Measurements from ENCODE around the gene AQR. TPM values are rescaled to one million over a fixed set of nuclear protein-coding genes. Genes with fewer than 3 reads are reported as not detected.

AQR gene
- total RNA-seq, 1 donor from 2014 or later: 29.8 TPM

GRCh38 chr15:35000511-35000910 is 31.0 kb upstream of the AQR start:
- DNase-seq (ENCODE audit: low read depth): peak; percentile 58
- no peaks in the 10 kb centered on the region for H3K27me3 ChIP-seq (ENCODE audit: control insufficient read depth, insufficient read depth, low read length)
- H3K36me3 ChIP-seq (ENCODE audit: control insufficient read depth, insufficient read depth, low read length): no peaks in the 10 kb centered on the region
- no peak overlapping the region for H3K4me3 ChIP-seq (ENCODE audit: low read depth, low read length)
- TF ChIP-seq CTCF (IDR thresholded peaks at IDR 0.05; ENCODE audit: insufficient read depth, low read length, poor library complexity, severe bottlenecking): no peak

GRCh38 chr15:34999906-35000305 is 30.4 kb upstream of the AQR start:
- no peaks in the 10 kb centered on the region for H3K27me3 ChIP-seq (ENCODE audit: control insufficient read depth, insufficient read depth, low read length)
- DNase-seq (ENCODE audit: low read depth): no peak
- no peak overlapping the region for H3K4me3 ChIP-seq (ENCODE audit: low read depth, low read length)
- TF ChIP-seq CTCF (IDR thresholded peaks at IDR 0.05; ENCODE audit: insufficient read depth, low read length, poor library complexity, severe bottlenecking): no peak
- H3K36me3 ChIP-seq (ENCODE audit: control insufficient read depth, insufficient read depth, low read length): no peaks in the 10 kb centered on the region

- DNase-seq (ENCODE audit: low read depth): no peak
- no peak for TF ChIP-seq CTCF (IDR thresholded peaks at IDR 0.05; ENCODE audit: insufficient read depth, low read length, poor library complexity, severe bottlenecking)
- no peak overlapping the region for H3K4me3 ChIP-seq (ENCODE audit: low read depth, low read length)
- H3K27me3 ChIP-seq (ENCODE audit: control insufficient read depth, insufficient read depth, low read length): no peaks in the 10 kb centered on the region
- H3K36me3 ChIP-seq (ENCODE audit: control insufficient read depth, insufficient read depth, low read length): no peaks in the 10 kb centered on the region
Measured at GRCh38 chr15:34994925-34995324, 25.4 kb upstream of the AQR start.

GRCh38 chr15:34993877-34994276 is 24.3 kb upstream of the AQR start:
- Histone ChIP-seq H3K36me3 (ENCODE audit: control insufficient read depth, insufficient read depth, low read length) (no peaks in the 10 kb centered on the region), H3K4me3 (ENCODE audit: low read depth, low read length) (no peak overlapping the region), H3K27me3 (ENCODE audit: control insufficient read depth, insufficient read depth, low read length) (no peaks in the 10 kb centered on the region)
- no peak for DNase-seq (ENCODE audit: low read depth)
- TF ChIP-seq CTCF (IDR thresholded peaks at IDR 0.05; ENCODE audit: insufficient read depth, low read length, poor library complexity, severe bottlenecking): no peak

GRCh38 chr15:34993412-34993811 is 23.9 kb upstream of the AQR start:
- no peaks in the 10 kb centered on the region for H3K27me3 ChIP-seq (ENCODE audit: control insufficient read depth, insufficient read depth, low read length)
- TF ChIP-seq CTCF (IDR thresholded peaks at IDR 0.05; ENCODE audit: insufficient read depth, low read length, poor library complexity, severe bottlenecking): no peak
- DNase-seq (ENCODE audit: low read depth): no peak

GRCh38 chr15:34988027-34988902 is 18.7 kb upstream of the AQR start, which contains the start of gene ZNF770:
Gene ZNF770 (minus strand): TSS chr15:34988287. CDS start chr15:34983434, 4,853 bp downstream.
- H3K4me3 ChIP-seq (ENCODE audit: low read depth, low read length): peak within 1 kb of the TSS; percentile 83
- no peaks in the 10 kb centered on the region for H3K36me3 ChIP-seq (ENCODE audit: control insufficient read depth, insufficient read depth, low read length)
- DNase-seq (ENCODE audit: low read depth): no peak
- H3K27me3 ChIP-seq (ENCODE audit: control insufficient read depth, insufficient read depth, low read length): no peaks in the 10 kb centered on the region
- no peak for TF ChIP-seq CTCF (IDR thresholded peaks at IDR 0.05; ENCODE audit: insufficient read depth, low read length, poor library complexity, severe bottlenecking)

More at GRCh38 chr15:34993412-34993811, 23.9 kb upstream of the AQR start:
- no peaks in the 10 kb centered on the region for H3K36me3 ChIP-seq (ENCODE audit: control insufficient read depth, insufficient read depth, low read length)
- H3K4me3 ChIP-seq (ENCODE audit: low read depth, low read length): no peak overlapping the region

Measured in kidney epithelial cell (primary cell).